Stomach (tissue), 9 donors: ENCODE results near the gene SCYGR2. TPM values are rescaled to one million over a fixed set of nuclear protein-coding genes. Genes with fewer than 3 reads are reported as not detected.

Experiments
- DNase-seq, 2 donors: peaks; one replicate each; pipeline versions ENCODE4 v3.0.0 to v3.0.0-alpha.2; 2013 to 2019
- H3K27ac ChIP-seq, 5 donors: fragments of 200-600 bp in 4 of 5; sonication (generic) in 4 of 5; one replicate each; pipeline ENCODE4 v1.5.1; 2013 to 2019; ENCODE audit warnings: mild to moderate bottlenecking in 1 of 5, moderate library complexity in 1 of 5
- H3K27me3 ChIP-seq, 3 donors: fragments of 200-600 bp; sonication (generic); one replicate each; pipeline ENCODE4 v1.5.1; 2017 to 2019; ENCODE audit warnings: mixed run types in 1 of 3
- H3K36me3 ChIP-seq, 4 donors: fragments of 200-600 bp; sonication (generic); 1 replicate in 3 of 4; 2 replicates in 1 of 4; pipeline ENCODE4 v1.5.1; 2016 to 2019
- H3K4me1 ChIP-seq, 4 donors: fragments of 200-600 bp; sonication (generic); one replicate each; pipeline ENCODE4 v1.5.1; 2016 to 2019
- H3K4me3 ChIP-seq, 4 donors: fragments of 200-600 bp; sonication (generic) in 3 of 4; one replicate each; pipeline ENCODE4 v1.5.1; 2016 to 2019; ENCODE audit warnings: mild to moderate bottlenecking in 1 of 4
- H3K9me3 ChIP-seq, 4 donors: fragments of 200-600 bp; sonication (generic); one replicate each; pipeline ENCODE4 v1.5.1; 2016 to 2019
- EP300 ChIP-seq: sonication (generic); formaldehyde crosslinking; IDR thresholded peaks from one replicate; pipeline ENCODE4 v1.6.1; 2017; ENCODE audit warnings: antibody characterized with exemption
- POLR2A ChIP-seq, 4 donors: fragments of 450-650 bp; IDR thresholded peaks; one replicate each; pipeline ENCODE4 v1.6.1; 2016; ENCODE audit warnings: antibody characterized with exemption in 4 of 4, control low read depth in 2 of 4, mild to moderate bottlenecking in 1 of 4, moderate library complexity in 1 of 4
- POLR2AphosphoS5 ChIP-seq, 3 donors: sonication (generic); formaldehyde crosslinking; IDR thresholded peaks; one replicate each; pipeline ENCODE4 v1.6.1; 2016; ENCODE audit warnings: antibody characterized with exemption in 3 of 3
- WGBS, 5 donors: extraction: QIAGEN DNeasy Blood & Tissue Kit in 3 of 5; methylation state at CpG; one replicate each; pipeline versions ENCODE4 v1.1.5 to v1.1.7; 2013 to 2018; 5-methylcytosine and 5-hydroxymethylcytosine counted together
- intact Hi-C: fragments of 100-400 bp; cut with DNase I; formaldehyde crosslinking; loops from one replicate; pipeline ENCODE4 v1.15.1; 2023; ENCODE audit warnings: low total_unique reads
- polyA plus RNA-seq, 3 donors: library from polyadenylated mRNA; stranded (reverse); fragments of 200-250 nt; gene quantifications; one replicate each; pipeline ENCODE4 v1.2.3, GENCODE V29; 2013
- total RNA-seq, 5 donors: library from RNA; depleted of rRNA; stranded (reverse); fragments of >200 nt; gene quantifications; one replicate each; pipeline versions ENCODE4 v1.1.0 to v1.2.3, GENCODE V29; 2014 to 2016
- TF ChIP-seq, protein P1 (sequence below), 7 experiments: fragments of 450-650 bp in 4 of 7; fragments of 200-600 bp in 3 of 7; sonication (generic) in 3 of 7; IDR thresholded peaks; one replicate each; pipeline ENCODE4 v1.5.1; 2016 to 2019; ENCODE audit warnings: antibody characterized with exemption in 7 of 7, control low read depth in 2 of 7, mild to moderate bottlenecking in 1 of 7
- donor health status: healthy with polysubstance abuse.
- donor health status: Bipolar disorder and iron deficiency.
- donor health status: healthy.

SCYGR2 gene
- total and polyA plus RNA-seq, 8 donors, result not detected

DNA sequence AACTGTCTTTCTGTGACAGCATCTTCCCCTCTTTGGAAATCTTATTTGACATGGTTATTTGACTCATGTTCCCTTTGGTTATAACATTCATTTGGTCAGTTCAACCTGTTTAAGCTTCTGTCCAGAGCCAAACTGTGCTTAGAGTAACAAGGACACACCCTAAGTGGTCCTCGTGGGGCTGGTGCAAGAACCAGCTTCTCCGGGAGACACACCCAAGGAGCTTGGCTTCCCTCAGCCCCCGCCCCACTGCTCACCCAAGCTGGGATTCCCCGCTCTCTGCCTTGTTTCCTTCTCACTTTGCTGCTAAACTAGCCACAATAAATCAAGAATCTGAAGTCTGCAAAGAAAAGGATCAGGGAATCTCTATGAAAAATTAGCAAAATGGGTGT lies 14.6 kb downstream of the SCYGR2 start:
- intact Hi-C loops, result no loop called here
- no peak for TF ChIP-seq POLR2A (IDR thresholded peaks at IDR 0.05)
- TF ChIP-seq, protein P1, sequence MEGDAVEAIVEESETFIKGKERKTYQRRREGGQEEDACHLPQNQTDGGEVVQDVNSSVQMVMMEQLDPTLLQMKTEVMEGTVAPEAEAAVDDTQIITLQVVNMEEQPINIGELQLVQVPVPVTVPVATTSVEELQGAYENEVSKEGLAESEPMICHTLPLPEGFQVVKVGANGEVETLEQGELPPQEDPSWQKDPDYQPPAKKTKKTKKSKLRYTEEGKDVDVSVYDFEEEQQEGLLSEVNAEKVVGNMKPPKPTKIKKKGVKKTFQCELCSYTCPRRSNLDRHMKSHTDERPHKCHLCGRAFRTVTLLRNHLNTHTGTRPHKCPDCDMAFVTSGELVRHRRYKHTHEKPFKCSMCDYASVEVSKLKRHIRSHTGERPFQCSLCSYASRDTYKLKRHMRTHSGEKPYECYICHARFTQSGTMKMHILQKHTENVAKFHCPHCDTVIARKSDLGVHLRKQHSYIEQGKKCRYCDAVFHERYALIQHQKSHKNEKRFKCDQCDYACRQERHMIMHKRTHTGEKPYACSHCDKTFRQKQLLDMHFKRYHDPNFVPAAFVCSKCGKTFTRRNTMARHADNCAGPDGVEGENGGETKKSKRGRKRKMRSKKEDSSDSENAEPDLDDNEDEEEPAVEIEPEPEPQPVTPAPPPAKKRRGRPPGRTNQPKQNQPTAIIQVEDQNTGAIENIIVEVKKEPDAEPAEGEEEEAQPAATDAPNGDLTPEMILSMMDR (IDR thresholded peaks at IDR 0.05), result no peak
- no peak for TF ChIP-seq POLR2AphosphoS5 (IDR thresholded peaks at IDR 0.05)
- TF ChIP-seq EP300, result no peak
- peaks cover 0 to 24% (median 0%) of the 10 kb centered on the region in 3 donors for H3K27me3 ChIP-seq

GRCh38 chr2:227614246-227614645 lies 15.6 kb downstream of the SCYGR2 start:
- Histone ChIP-seq H3K36me3 (no peaks in the 10 kb centered on the region), H3K9me3 (no peaks in the 10 kb centered on the region), H3K27ac (no peak overlapping the region), H3K4me1 (no peaks in the 10 kb centered on the region), H3K27me3 (peaks cover 0 to 19% (median 0%) of the 10 kb centered on the region in 3 donors), H3K4me3 (no peak overlapping the region)
- 79 to 93% (median 88%) methylated on average over 1 to 4 of the region's 4 CpGs for WGBS, 5 donors
- DNase-seq, result no peak
- no peak for TF ChIP-seq EP300
- TF ChIP-seq, protein P1 (IDR thresholded peaks at IDR 0.05), result no peak
- TF ChIP-seq POLR2AphosphoS5 (IDR thresholded peaks at IDR 0.05), result no peak
- no peak for TF ChIP-seq POLR2A (IDR thresholded peaks at IDR 0.05)
- intact Hi-C loops, result no loop called here

More for the DNA sequence above, 14.6 kb downstream of the SCYGR2 start:
- no peaks in the 10 kb centered on the region for H3K9me3 ChIP-seq
- no peak for DNase-seq
- H3K36me3 ChIP-seq, result no peaks in the 10 kb centered on the region
- no peak overlapping the region for H3K4me3 ChIP-seq
- no peaks in the 10 kb centered on the region for H3K4me1 ChIP-seq
- 44 to 69% (median 60%) methylated on average over 4 of the region's 4 CpGs for WGBS, 5 donors
- no peak overlapping the region for H3K27ac ChIP-seq

DNA sequence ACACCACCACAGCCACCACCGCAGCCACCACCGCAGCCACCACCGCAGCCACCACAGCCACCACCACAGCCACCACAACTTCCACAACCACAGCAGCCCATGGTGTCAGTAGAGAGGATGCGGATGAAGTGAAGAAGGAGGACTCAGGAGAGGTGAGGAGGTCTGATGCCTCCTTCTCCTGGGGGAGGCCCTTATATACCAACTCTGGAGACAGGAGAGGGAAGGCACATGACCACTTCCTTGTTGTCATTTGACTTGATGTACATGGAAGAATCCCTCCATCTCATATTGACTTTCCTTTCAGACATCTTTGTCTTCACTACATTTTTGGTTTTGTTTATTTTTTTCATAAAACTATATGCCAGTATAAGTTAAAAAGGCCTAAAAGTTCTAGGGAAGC lies 16.0 kb downstream of the SCYGR2 start, which contains the start of gene SCYGR3:
TSS of gene SCYGR3 (minus strand) at position 101 of the 400 bp plus-strand sequence. CDS start at position 101, 0 bp downstream.
- DNase-seq, result no peak
- Histone ChIP-seq H3K4me1 (no peaks in the 10 kb centered on the region), H3K4me3 (no peak within 1 kb of the TSS), H3K36me3 (no peaks in the 10 kb centered on the region), H3K9me3 (no peaks in the 10 kb centered on the region), H3K27me3 (peaks cover 0 to 19% (median 0%) of the 10 kb centered on the region in 3 donors), H3K27ac (no peak within 1 kb of the TSS)
- TF ChIP-seq, protein P1 (IDR thresholded peaks at IDR 0.05), result no peak
- TF ChIP-seq POLR2AphosphoS5 (IDR thresholded peaks at IDR 0.05), result no peak
- no peak for TF ChIP-seq EP300
- TF ChIP-seq POLR2A (IDR thresholded peaks at IDR 0.05), result no peak
- intact Hi-C loops, result no loop called here
- WGBS, 5 donors, result 91 to 100% (median 97%) methylated on average over 3 to 4 of the region's 4 CpGs

DNA sequence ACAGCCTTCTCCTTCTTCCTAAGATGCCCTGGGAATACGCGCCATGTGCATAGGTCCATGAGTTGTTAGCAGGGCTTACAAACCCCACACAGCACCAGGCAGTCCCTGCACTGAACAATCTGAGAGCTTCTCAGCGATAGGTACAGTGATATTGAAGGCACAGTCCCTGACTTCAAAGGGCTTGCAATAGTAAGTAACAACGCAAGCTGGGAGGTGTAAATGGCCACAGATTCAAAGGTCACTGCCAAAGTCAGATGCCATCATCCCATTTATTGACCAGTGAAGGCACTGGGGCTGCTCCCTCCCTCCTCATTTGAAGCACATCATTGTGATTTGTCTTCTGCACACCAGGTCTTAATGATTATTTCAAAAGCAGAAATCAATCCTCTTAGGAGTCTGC lies 16.5 kb downstream of the SCYGR2 start:
- 86 to 92% (median 91%) methylated on average over 4 of the region's 4 CpGs for WGBS, 5 donors
- DNase-seq, result no peak

More for the DNA sequence above, 16.5 kb downstream of the SCYGR2 start:
- intact Hi-C loops, result no loop called here
- Histone ChIP-seq H3K27ac (no peak overlapping the region), H3K27me3 (peaks cover 0 to 19% (median 0%) of the 10 kb centered on the region in 3 donors), H3K9me3 (no peaks in the 10 kb centered on the region), H3K36me3 (no peaks in the 10 kb centered on the region), H3K4me1 (no peaks in the 10 kb centered on the region), H3K4me3 (no peak overlapping the region)
- TF ChIP-seq POLR2AphosphoS5 (IDR thresholded peaks at IDR 0.05) (no peak), EP300 (no peak), POLR2A (IDR thresholded peaks at IDR 0.05) (no peak)
- TF ChIP-seq, protein P1 (IDR thresholded peaks at IDR 0.05), result no peak
